Measurements from ENCODE around the gene CYP39A1. TPM values are rescaled to one million over a fixed set of nuclear protein-coding genes. Genes with fewer than 3 reads are reported as not detected.
A peak's percentile ranks its signal among the peaks of the same experiment; 100 is the strongest.

The CYP39A1 gene, protein sequence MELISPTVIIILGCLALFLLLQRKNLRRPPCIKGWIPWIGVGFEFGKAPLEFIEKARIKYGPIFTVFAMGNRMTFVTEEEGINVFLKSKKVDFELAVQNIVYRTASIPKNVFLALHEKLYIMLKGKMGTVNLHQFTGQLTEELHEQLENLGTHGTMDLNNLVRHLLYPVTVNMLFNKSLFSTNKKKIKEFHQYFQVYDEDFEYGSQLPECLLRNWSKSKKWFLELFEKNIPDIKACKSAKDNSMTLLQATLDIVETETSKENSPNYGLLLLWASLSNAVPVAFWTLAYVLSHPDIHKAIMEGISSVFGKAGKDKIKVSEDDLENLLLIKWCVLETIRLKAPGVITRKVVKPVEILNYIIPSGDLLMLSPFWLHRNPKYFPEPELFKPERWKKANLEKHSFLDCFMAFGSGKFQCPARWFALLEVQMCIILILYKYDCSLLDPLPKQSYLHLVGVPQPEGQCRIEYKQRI
- not detected for total RNA-seq (2021; fragmentation: NEBNext Ultra II Directional; extraction: Animal tissue kit (Norgen Biotek cat#: 25700))
- long read RNA-seq = 0 reads

DNA sequence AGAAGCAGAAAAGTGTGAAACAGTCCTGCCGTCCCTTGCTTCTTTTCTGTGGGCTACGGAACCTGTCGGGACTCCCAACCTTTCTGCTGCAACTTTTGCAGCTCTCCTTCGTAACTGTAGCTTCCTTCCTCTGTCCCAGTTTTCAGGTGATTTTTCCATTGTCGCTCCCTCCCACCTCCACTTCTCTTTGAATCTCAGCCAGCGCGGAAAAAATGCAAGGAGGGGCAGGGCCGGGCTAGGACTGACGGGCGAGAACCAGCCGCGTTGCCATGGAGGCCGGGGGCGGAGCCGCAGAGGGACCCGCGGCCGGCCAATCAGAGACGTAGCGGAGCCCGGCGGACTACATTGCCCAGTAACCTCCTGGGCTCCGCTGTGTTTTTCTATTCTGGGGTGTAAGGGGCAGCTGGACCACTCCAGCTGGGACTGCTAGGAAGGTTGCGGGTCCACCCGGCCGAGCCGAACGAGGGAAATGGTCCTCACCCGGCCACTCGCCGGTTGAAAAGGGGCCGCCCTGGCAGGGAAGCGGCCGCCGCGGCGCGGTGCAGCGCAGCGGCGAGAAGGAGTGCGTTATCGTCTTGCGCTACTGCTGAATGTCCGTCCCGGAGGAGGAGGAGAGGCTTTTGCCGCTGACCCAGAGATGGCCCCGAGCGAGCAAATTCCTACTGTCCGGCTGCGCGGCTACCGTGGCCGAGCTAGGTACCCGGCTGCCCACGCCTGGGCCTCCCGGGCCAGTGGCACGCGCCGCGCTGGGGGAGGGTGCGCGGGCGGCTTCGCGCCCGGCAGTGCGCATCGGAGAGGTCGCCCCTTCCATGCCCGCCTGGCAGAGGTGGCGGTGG is at the start of gene CYP39A1, which contains the start of gene SLC25A27:
TSS of gene CYP39A1 (minus strand) at position 216 of the 836 bp plus-strand sequence. CDS start 236 bp downstream, outside the sequence.
TSS of gene SLC25A27 (plus strand) at position 373 of the 836 bp plus-strand sequence. CDS start at position 591, 218 bp downstream.
- no peaks in the 10 kb centered on the region for H3K36me3 Mint-ChIP-seq (ENCODE audit: low read depth)
- TF ChIP-seq, protein P1, sequence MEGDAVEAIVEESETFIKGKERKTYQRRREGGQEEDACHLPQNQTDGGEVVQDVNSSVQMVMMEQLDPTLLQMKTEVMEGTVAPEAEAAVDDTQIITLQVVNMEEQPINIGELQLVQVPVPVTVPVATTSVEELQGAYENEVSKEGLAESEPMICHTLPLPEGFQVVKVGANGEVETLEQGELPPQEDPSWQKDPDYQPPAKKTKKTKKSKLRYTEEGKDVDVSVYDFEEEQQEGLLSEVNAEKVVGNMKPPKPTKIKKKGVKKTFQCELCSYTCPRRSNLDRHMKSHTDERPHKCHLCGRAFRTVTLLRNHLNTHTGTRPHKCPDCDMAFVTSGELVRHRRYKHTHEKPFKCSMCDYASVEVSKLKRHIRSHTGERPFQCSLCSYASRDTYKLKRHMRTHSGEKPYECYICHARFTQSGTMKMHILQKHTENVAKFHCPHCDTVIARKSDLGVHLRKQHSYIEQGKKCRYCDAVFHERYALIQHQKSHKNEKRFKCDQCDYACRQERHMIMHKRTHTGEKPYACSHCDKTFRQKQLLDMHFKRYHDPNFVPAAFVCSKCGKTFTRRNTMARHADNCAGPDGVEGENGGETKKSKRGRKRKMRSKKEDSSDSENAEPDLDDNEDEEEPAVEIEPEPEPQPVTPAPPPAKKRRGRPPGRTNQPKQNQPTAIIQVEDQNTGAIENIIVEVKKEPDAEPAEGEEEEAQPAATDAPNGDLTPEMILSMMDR (IDR thresholded peaks at IDR 0.05) = no peak
- no peaks in the 10 kb centered on the region for H3K9me3 Mint-ChIP-seq
- peaks cover 4% of the 10 kb centered on the region for H3K27me3 Mint-ChIP-seq (ENCODE audit: insufficient read depth)
- peak within 1 kb of the TSS; percentile 89 for H3K4me3 Mint-ChIP-seq
- peaks cover 15% of the 10 kb centered on the region for H3K4me1 Mint-ChIP-seq (ENCODE audit: low read depth)
- peak; percentile 57 for DNase-seq
- no peak within 1 kb of the TSS for H3K27ac Mint-ChIP-seq

DNA sequence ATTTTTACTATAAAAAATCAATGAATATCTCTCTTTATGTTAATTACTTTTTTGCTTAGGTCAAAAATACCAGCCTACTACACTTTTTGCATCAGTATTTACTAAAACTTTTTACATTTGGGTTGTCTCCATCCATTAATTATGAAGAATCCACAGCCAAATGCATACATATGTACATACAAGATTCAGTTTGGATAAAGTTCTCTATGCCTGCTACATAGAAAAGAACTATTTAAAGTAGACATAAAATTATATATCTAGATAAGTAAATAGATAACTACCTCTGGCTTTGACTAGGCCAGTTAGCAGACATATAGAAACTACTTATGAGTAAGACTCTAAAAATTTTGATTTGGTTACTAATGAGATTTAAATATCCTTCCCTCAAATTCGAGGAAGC is 47.4 kb upstream of the CYP39A1 start:
- Mint-ChIP-seq H3K27me3 (ENCODE audit: insufficient read depth) (no peaks in the 10 kb centered on the region), H3K4me1 (ENCODE audit: low read depth) (no peaks in the 10 kb centered on the region), H3K36me3 (ENCODE audit: low read depth) (no peaks in the 10 kb centered on the region), H3K9me3 (no peaks in the 10 kb centered on the region; the same call in 1 of the 2 replicates), H3K4me3 (no peak overlapping the region), H3K27ac (no peak overlapping the region)
- TF ChIP-seq, protein P1 (IDR thresholded peaks at IDR 0.05) = no peak
- no peak for DNase-seq

DNA sequence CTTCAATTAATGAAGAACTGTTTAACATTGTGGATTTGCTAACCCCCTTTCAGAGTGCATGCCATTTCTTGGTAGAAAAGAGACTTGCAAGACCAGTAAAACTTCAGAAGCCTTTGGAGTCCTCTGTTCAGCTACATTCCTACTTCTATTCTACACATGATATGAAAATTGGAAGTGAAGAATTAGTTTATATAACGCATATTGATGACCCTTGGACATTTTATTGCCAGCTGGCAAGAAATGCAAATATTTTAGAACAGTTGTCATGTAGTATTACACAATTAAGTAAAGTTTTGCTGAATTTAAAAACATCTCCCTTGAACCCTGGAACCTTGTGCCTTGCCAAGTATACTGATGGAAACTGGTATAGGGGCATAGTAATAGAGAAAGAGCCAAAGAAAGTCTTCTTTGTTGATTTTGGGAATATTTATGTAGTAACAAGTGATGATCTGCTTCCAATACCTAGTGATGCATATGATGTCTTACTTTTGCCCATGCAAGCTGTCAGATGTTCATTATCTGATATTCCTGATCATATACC is 38.4 kb upstream of the CYP39A1 start:
- Mint-ChIP-seq H3K4me3 (no peak overlapping the region), H3K27me3 (ENCODE audit: insufficient read depth) (peaks cover 2% of the 10 kb centered on the region; the same call in 1 of the 2 replicates), H3K36me3 (ENCODE audit: low read depth) (no peaks in the 10 kb centered on the region; the same call in 1 of the 2 replicates), H3K4me1 (ENCODE audit: low read depth) (no peaks in the 10 kb centered on the region), H3K27ac (no peak overlapping the region), H3K9me3 (peaks cover 20% of the 10 kb centered on the region)
- DNase-seq = no peak
- TF ChIP-seq, protein P1 (IDR thresholded peaks at IDR 0.05) = no peak

DNA sequence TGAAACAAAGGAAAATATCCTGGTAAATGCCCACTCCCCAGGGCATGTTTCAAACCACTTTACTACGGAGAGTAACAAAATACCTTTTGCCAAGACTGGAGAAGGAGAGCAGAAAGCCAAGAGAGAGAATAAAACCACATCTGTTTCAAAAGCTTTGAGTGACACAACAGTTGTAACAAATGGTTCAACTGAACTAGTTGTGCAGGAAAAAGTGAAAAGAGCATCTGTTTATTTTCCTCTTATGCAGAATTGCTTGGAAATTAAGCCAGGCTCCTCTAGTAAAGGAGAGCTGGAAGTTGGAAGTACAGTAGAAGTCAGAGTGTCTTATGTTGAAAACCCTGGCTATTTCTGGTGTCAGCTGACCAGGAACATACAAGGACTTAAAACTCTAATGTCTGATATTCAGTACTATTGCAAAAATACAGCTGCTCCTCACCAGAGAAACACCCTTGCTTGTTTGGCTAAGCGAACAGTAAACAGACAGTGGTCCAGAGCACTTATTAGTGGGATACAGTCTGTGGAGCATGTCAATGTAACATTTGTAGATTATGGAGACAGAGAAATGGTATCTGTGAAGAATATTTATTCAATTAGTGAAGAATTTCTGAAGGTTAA is 37.6 kb upstream of the CYP39A1 start:
- TF ChIP-seq, protein P1 (IDR thresholded peaks at IDR 0.05) = no peak
- no peak for DNase-seq
- Mint-ChIP-seq H3K4me1 (ENCODE audit: low read depth) (no peaks in the 10 kb centered on the region), H3K9me3 (peaks cover 23% of the 10 kb centered on the region), H3K27me3 (ENCODE audit: insufficient read depth) (peaks cover 2% of the 10 kb centered on the region; the same call in 1 of the 2 replicates), H3K4me3 (no peak overlapping the region), H3K36me3 (ENCODE audit: low read depth) (no peaks in the 10 kb centered on the region; the same call in 1 of the 2 replicates), H3K27ac (no peak overlapping the region)

DNA sequence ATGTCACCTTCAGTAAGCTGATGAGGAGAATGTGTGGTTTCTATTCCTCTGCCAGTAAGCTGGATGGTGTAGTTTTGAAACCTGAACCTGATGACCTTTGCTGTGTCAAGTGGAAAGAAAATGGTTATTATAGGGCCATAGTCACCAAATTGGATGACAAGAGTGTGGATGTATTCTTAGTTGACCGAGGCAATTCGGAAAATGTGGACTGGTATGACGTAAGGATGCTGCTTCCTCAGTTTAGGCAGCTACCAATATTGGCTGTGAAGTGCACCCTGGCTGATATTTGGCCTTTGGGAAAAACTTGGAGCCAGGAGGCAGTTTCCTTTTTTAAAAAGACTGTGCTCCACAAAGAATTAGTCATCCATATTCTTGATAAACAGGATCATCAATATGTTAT is 37.0 kb upstream of the CYP39A1 start:
- H3K4me3 Mint-ChIP-seq = no peak overlapping the region
- no peak overlapping the region for H3K27ac Mint-ChIP-seq
- peaks cover 23% of the 10 kb centered on the region for H3K9me3 Mint-ChIP-seq
- DNase-seq = no peak
- no peaks in the 10 kb centered on the region; the same call in 1 of the 2 replicates for H3K36me3 Mint-ChIP-seq (ENCODE audit: low read depth)
- TF ChIP-seq, protein P1 (IDR thresholded peaks at IDR 0.05) = no peak
- H3K27me3 Mint-ChIP-seq (ENCODE audit: insufficient read depth) = peaks cover 2% of the 10 kb centered on the region; the same call in 1 of the 2 replicates
- H3K4me1 Mint-ChIP-seq (ENCODE audit: low read depth) = no peaks in the 10 kb centered on the region

All from HFFc6 (cell line).